ENCODE results near the gene ABCF2.

ABCF2 gene

GRCh38 chr7:151242159-151243044 lies 15.4 kb upstream of the ABCF2 start:
- DNase-seq (ENCODE audit: low read depth): no peak

GRCh38 chr7:151241755-151242096 lies 14.7 kb upstream of the ABCF2 start:
- no peak for DNase-seq (ENCODE audit: low read depth)

- no peak for DNase-seq (ENCODE audit: low read depth)
Observed at GRCh38 chr7:151240942-151241754, 14.1 kb upstream of the ABCF2 start.

GRCh38 chr7:151240536-151240935 lies 13.5 kb upstream of the ABCF2 start:
- DNase-seq (ENCODE audit: low read depth): no peak

- no peak for DNase-seq (ENCODE audit: low read depth)
Observed at GRCh38 chr7:151239837-151240459, 12.9 kb upstream of the ABCF2 start.

GRCh38 chr7:151238924-151239836 lies 12.2 kb upstream of the ABCF2 start:
- DNase-seq (ENCODE audit: low read depth): no peak

- DNase-seq (ENCODE audit: low read depth): no peak
Observed at GRCh38 chr7:151238190-151238810, 11.3 kb upstream of the ABCF2 start.

- no peak for DNase-seq (ENCODE audit: low read depth)
Observed at GRCh38 chr7:151237244-151238189, 10.5 kb upstream of the ABCF2 start.

- DNase-seq (ENCODE audit: low read depth): no peak
Observed at GRCh38 chr7:151236406-151236805, 9.4 kb upstream of the ABCF2 start.

GRCh38 chr7:151235091-151235787 lies 8.2 kb upstream of the ABCF2 start:
- DNase-seq (ENCODE audit: low read depth): no peak

GRCh38 chr7:151233804-151234203 lies 6.8 kb upstream of the ABCF2 start:
- no peak for DNase-seq (ENCODE audit: low read depth)

- DNase-seq (ENCODE audit: low read depth): peak; percentile 65
Observed at GRCh38 chr7:151232917-151233701, 6.1 kb upstream of the ABCF2 start.

- peak; percentile 87 for DNase-seq (ENCODE audit: low read depth)
Observed at GRCh38 chr7:151232091-151232916, 5.3 kb upstream of the ABCF2 start, which contains the start of gene CHPF2. CHPF2 (plus strand) TSS chr7:151232483; CDS start chr7:151234012, 1,529 bp downstream.

GRCh38 chr7:151231080-151231479 lies 4.1 kb upstream of the ABCF2 start:
- DNase-seq (ENCODE audit: low read depth): no peak

- no peak for DNase-seq (ENCODE audit: low read depth)
Observed at GRCh38 chr7:151229249-151229648, 2.2 kb upstream of the ABCF2 start.

GRCh38 chr7:151228024-151228866 lies 1.2 kb upstream of the ABCF2 start:
- DNase-seq (ENCODE audit: low read depth): no peak

GRCh38 chr7:151226560-151226874 lies 488 bp downstream of the ABCF2 start:
- DNase-seq (ENCODE audit: low read depth): no peak
